ENCODE measurements around the gene NUTF2. TPM values are rescaled to one million over a fixed set of nuclear protein-coding genes. Genes with fewer than 3 reads are reported as not detected.
A peak's percentile ranks its signal among the peaks of the same experiment; 100 is the strongest.

Gene NUTF2
- total RNA-seq, 1 donor from 2014 or later, result 73.6 TPM

GRCh38 chr16:67874372-67874771, 27.6 kb downstream of the NUTF2 start:
- no peak for TF ChIP-seq CTCF (IDR thresholded peaks at IDR 0.05; ENCODE audit: borderline replicate concordance)
- Histone ChIP-seq H3K36me3 (peaks cover 63% of the 10 kb centered on the region), H3K27ac (replicated peaks) (no peak overlapping the region), H3K4me1 (peaks cover 43% of the 10 kb centered on the region), H3K27me3 (ENCODE audit: low read depth) (no peaks in the 10 kb centered on the region), H3K9me3 (replicated peaks) (no peaks in the 10 kb centered on the region), H3K4me3 (peak overlapping the region; percentile 98)
- DNase-seq, result no peak
- intact Hi-C loops (cut with micrococcal nuclease), result no loop called here

- intact Hi-C loops (cut with micrococcal nuclease), result no loop called here
- H3K4me3 ChIP-seq, result no peak overlapping the region
- H3K4me1 ChIP-seq, result peaks cover 68% of the 10 kb centered on the region
- no peak for DNase-seq
- H3K27ac ChIP-seq (replicated peaks), result no peak overlapping the region
- peaks cover 65% of the 10 kb centered on the region for H3K36me3 ChIP-seq
- no peak for TF ChIP-seq CTCF (IDR thresholded peaks at IDR 0.05; ENCODE audit: borderline replicate concordance)
- H3K27me3 ChIP-seq (ENCODE audit: low read depth), result no peaks in the 10 kb centered on the region
- no peaks in the 10 kb centered on the region for H3K9me3 ChIP-seq (replicated peaks)
These were observed 30.3 kb downstream of the NUTF2 start for GRCh38 chr16:67877064-67877463.

- H3K36me3 ChIP-seq, result peaks cover 77% of the 10 kb centered on the region
- no peak for DNase-seq
- H3K27me3 ChIP-seq (ENCODE audit: low read depth), result no peaks in the 10 kb centered on the region
- intact Hi-C loops (cut with micrococcal nuclease), result no loop called here
- H3K4me1 ChIP-seq, result peaks cover 69% of the 10 kb centered on the region
- H3K9me3 ChIP-seq (replicated peaks), result no peaks in the 10 kb centered on the region
- no peak for TF ChIP-seq CTCF (IDR thresholded peaks at IDR 0.05; ENCODE audit: borderline replicate concordance)
- H3K4me3 ChIP-seq, result no peak overlapping the region
- no peak overlapping the region for H3K27ac ChIP-seq (replicated peaks)
These were observed 31.5 kb downstream of the NUTF2 start for GRCh38 chr16:67878232-67878631.

- Histone ChIP-seq H3K27me3 (ENCODE audit: low read depth) (no peaks in the 10 kb centered on the region), H3K4me1 (peaks cover 69% of the 10 kb centered on the region), H3K4me3 (no peak overlapping the region), H3K9me3 (replicated peaks) (no peaks in the 10 kb centered on the region), H3K27ac (replicated peaks) (no peak overlapping the region), H3K36me3 (peaks cover 83% of the 10 kb centered on the region)
- no peak for TF ChIP-seq CTCF (IDR thresholded peaks at IDR 0.05; ENCODE audit: borderline replicate concordance)
- intact Hi-C loops (cut with micrococcal nuclease), result no loop called here
- DNase-seq, result no peak
These were observed 32.1 kb downstream of the NUTF2 start for GRCh38 chr16:67878846-67879245.

GRCh38 chr16:67879462-67879861, 32.7 kb downstream of the NUTF2 start:
- peaks cover 69% of the 10 kb centered on the region for H3K4me1 ChIP-seq
- H3K36me3 ChIP-seq, result peaks cover 89% of the 10 kb centered on the region
- TF ChIP-seq CTCF (IDR thresholded peaks at IDR 0.05; ENCODE audit: borderline replicate concordance), result no peak
- intact Hi-C loops (cut with micrococcal nuclease), result no loop called here
- H3K27me3 ChIP-seq (ENCODE audit: low read depth), result no peaks in the 10 kb centered on the region
- no peak for DNase-seq
- H3K9me3 ChIP-seq (replicated peaks), result no peaks in the 10 kb centered on the region
- no peak overlapping the region for H3K27ac ChIP-seq (replicated peaks)
- H3K4me3 ChIP-seq, result no peak overlapping the region

- Histone ChIP-seq H3K9me3 (replicated peaks) (no peaks in the 10 kb centered on the region), H3K27ac (replicated peaks) (no peak overlapping the region), H3K4me1 (peaks cover 69% of the 10 kb centered on the region), H3K27me3 (ENCODE audit: low read depth) (no peaks in the 10 kb centered on the region), H3K4me3 (no peak overlapping the region), H3K36me3 (peaks cover 89% of the 10 kb centered on the region)
- no peak for TF ChIP-seq CTCF (IDR thresholded peaks at IDR 0.05; ENCODE audit: borderline replicate concordance)
- DNase-seq, result no peak
- intact Hi-C loops (cut with micrococcal nuclease), result no loop called here
These were observed 33.2 kb downstream of the NUTF2 start for GRCh38 chr16:67879936-67880335.

All from left ventricle myocardium inferior (tissue), 1 donor.